Breast epithelium (tissue), 3 donors: ENCODE measurements around the gene CXCR5.

Experiments used
- POLR2A ChIP-seq: fragments of 450-650 bp; IDR thresholded peaks from one replicate; pipeline ENCODE4 v1.6.1; 2016; ENCODE audit warnings: antibody characterized with exemption, mild to moderate bottlenecking, moderate library complexity
- TF ChIP-seq, protein P1 (sequence below), 3 donors: fragments of 450-650 bp; IDR thresholded peaks; one replicate each; pipeline ENCODE4 v1.5.1; 2016 to 2017; ENCODE audit warnings: antibody characterized with exemption in 3 of 3, mild to moderate bottlenecking in 3 of 3, moderate library complexity in 3 of 3

DNA sequence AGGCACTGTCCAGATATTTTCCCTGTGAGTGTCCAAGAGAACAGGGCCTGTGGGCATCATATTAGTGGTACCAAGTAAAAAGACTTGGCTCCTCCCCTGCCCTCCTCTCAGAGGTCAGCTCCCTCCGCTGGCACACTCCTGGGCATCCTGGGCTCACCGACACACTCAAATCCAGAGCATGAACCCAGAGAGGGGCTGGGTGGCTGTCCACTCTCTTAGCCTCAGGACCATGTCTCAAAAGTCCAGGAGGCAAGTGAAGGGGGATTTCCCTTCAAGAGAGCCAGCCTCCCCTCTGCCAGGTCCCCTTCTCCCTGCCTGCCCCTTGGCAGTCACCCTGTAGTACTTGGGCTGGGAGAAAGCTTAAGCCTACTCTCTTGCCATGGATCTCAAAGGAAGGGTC lies 31.7 kb downstream of the CXCR5 start:
- TF ChIP-seq, protein P1, sequence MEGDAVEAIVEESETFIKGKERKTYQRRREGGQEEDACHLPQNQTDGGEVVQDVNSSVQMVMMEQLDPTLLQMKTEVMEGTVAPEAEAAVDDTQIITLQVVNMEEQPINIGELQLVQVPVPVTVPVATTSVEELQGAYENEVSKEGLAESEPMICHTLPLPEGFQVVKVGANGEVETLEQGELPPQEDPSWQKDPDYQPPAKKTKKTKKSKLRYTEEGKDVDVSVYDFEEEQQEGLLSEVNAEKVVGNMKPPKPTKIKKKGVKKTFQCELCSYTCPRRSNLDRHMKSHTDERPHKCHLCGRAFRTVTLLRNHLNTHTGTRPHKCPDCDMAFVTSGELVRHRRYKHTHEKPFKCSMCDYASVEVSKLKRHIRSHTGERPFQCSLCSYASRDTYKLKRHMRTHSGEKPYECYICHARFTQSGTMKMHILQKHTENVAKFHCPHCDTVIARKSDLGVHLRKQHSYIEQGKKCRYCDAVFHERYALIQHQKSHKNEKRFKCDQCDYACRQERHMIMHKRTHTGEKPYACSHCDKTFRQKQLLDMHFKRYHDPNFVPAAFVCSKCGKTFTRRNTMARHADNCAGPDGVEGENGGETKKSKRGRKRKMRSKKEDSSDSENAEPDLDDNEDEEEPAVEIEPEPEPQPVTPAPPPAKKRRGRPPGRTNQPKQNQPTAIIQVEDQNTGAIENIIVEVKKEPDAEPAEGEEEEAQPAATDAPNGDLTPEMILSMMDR (IDR thresholded peaks at IDR 0.05), result no peak
- TF ChIP-seq POLR2A, result no peak
